Activated CD8-positive, alpha-beta memory T cell treated with anti-CD3 and anti-CD28 coated beads for 48 hours (primary cell): Measurements from ENCODE around the gene HYDIN.
A peak's percentile ranks its signal among the peaks of the same experiment; 100 is the strongest.

Source experiments
- DNase-seq, 3 experiments: peaks; one replicate each; pipeline ENCODE4 v3.0.0-alpha.2; 2020; ENCODE audit warnings: low read depth in 2 of 3, low spot score in 2 of 3

Gene HYDIN

DNA sequence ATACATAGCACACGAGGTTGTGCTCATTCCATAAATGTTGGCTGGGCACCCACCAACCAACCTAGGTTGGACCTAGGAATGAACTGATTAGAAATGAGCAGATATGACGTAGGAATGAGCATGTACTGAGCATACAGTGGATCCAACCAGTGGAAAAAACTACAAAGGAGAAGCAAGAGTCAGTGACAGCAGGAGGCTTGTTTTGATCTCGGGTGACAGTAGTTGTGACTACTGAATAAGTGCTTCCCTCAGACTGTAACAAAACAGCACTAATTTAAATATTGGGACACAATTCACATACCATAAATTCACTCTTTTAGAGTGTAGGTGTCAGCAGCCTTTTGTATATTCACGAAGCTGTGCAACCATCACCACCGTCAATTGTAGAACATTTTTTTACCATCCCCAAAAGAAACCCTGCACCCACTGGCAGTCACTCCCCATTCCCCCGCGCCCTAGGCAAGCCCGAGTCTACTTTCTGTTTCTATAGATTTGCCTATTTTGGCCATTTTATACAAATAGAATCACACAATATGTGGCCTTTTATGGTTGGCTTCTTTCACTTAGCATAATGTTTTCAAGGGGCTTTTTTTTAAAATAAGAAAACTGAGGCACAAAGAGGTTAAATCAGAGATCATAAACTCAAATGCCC is 436.5 kb downstream of the HYDIN start:
- no peak for DNase-seq

- no peak for DNase-seq
Observed at GRCh38 chr16:70790815-70791214, 439.7 kb downstream of the HYDIN start.

- DNase-seq = no peak
Observed at GRCh38 chr16:70789595-70790447, 440.7 kb downstream of the HYDIN start.

DNA sequence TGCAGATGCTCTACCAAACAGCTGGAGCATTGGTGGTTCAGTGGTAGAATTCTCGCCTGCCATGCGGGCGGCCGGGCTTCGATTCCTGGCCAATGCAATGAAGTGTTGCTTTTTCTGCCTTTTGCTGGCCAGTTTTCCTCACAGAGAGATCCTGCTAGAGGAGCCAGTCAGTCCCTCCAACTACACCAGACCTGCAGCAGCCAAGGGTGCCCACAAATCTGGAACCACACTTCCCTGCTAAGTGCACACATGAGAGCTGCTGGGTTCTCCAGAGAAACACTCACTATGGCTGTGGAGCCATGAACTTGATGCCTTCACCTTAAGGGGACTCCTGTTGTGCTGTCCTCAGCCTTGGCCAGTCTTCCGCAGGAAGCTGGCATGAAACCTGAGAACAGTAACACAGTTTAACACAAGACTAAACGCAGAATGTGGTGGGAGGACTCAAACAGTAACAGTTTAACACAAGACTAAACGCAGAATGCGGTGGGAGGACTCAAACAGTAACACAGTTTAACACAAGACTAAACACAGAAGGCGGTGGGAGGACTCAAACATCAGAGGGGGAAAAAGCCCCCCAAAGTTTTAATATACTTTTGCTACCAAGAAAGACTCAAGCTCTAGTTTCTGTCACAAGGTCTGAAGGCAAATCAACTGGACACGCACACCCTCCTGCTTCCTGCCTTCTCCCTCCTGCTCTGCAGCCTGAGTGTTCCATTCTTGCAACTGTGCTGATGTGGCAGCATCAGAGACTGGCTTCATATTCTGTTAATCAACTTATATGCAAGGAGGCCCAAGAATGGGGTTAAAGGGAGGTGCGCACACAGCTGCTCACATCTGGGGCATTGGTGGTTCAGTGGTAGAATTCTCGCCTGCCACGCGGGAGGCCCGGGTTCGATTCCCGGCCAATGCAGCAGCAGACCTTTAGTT is 441.6 kb downstream of the HYDIN start:
- DNase-seq = no peak

GRCh38 chr16:70786020-70786755 is 444.3 kb downstream of the HYDIN start:
- DNase-seq = no peak

GRCh38 chr16:70784692-70785555 is 445.6 kb downstream of the HYDIN start:
- DNase-seq = no peak

DNA sequence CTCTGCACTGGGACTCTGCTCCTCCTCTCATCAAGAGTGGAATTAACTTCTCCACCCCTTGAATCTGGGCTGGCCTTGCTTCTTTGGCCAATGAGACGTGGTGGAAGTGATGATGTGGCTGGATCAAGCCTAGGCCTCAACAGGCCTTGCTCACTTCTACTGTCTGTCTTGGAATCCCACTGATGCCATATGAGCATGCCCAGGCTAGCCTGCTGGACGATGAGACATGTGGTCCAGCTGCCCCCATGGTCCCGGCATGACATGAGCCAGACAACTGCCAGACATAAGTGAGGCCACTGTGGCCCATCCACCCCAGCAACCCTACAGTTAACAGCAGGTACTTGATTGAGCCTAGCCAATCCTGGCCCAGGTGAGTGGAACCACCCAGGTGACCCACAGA is 448.3 kb downstream of the HYDIN start:
- DNase-seq = no peak

GRCh38 chr16:70781800-70782199 is 448.7 kb downstream of the HYDIN start:
- DNase-seq = no peak

DNA sequence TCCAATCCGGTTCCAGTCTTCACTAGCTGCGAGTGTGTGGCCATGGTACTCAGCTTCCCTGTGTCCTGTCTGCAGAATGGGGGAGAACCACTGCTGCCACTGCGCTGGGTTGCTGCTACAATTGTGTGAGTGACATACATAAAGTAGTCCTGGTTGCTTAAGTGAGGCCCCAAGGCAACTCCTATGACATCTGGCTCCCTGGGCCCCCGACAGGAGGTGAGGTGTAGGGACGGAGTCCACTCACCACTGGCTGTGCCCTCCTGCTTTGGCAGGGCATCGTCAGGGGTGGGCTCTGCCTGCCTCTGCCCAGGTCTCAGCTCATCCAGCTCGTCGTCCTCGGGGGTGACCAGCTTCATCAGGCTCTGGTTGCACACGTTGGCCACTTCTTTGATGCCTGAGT is 450.0 kb downstream of the HYDIN start:
- no peak for DNase-seq

- DNase-seq = no peak
Observed at GRCh38 chr16:70779361-70779760, 451.2 kb downstream of the HYDIN start.

GRCh38 chr16:70778901-70779309 is 451.6 kb downstream of the HYDIN start:
- no peak for DNase-seq

GRCh38 chr16:70777973-70778406 is 452.5 kb downstream of the HYDIN start:
- no peak for DNase-seq

DNA sequence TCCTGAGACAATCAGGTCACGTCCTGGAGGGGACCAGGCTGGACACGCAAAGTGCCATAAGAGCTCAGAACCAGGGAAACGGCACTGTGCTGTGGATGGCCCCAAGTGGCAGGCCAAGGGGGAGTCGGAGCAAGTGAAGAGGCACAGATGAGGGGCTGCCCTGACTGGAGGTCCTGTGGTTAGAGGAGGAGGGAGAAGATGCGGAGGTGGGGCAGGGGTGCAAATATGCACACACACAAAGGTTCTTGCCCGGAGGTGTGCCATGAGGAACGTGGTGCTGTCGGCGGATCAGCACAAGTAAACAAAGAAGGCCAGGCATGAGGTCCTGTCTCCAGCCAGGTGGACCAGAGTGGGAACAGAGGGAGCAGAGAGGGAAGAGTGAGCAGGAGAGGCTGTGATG is 453.0 kb downstream of the HYDIN start:
- DNase-seq = no peak

- DNase-seq = no peak
Observed at GRCh38 chr16:70775399-70775798, 455.1 kb downstream of the HYDIN start.

DNA sequence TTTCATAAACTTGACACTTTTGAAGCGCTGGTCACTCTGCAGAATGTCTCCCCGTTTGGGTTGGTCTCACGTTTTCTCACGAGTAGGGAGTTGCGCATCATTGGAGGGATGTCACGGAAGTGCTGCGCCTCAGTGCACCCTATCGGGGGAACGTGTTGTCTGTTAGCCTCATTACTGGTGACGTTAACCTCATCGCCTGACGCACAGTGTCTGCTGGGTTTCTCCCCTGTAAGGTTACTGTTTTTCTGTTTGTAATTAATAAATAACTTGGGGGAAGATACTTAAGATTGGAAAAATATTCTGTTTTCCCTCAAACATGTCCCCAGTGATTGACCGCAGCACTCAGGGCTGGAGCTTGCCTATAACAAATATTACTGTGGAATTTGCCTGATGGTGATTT is 456.3 kb downstream of the HYDIN start:
- no peak for DNase-seq

GRCh38 chr16:70772493-70772892 is 458.0 kb downstream of the HYDIN start:
- no peak for DNase-seq

DNA sequence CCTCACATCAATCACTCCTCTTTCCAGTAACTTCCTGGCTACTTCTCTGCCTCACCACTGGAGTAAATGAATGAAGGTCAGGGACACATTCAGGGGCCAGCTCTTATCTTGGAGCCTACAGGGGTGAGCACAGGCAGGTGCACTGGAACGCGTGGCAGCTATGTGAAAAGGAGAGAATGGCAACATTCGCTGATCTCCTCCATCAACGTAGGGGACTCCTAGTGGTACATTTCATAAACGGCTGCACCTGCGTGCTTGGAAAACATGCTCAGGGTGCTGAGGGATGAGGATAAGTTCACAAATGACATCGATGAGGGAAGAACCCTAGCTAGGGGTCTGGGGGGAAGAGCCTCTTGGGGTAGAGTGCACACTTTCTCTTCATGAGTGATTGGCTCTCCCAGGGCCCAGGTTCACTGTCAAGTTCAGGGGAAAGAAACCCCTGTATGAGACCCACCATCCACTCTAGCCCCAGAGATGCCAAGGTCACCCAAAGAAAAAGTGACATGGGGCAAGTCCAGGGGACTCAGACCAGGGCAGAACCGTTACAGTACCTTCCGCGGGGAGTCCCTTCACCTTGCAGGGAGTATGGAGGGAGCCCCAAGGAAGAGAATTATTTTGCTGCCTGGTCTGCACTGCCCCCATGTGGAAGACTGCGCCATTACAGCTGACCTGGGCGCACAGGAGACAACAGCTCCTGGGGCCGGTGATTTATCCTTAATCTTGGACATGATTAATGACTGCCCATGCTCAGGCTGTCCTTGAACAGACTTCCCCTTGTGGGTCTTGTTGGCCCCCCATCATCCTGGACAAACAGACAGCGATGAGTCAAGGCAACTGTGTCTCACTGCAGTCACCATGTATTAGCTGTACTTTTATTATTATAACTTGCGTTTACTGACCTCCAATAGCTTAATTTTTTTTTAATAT is 459.6 kb downstream of the HYDIN start:
- peak; percentile 23 to 61 (median 55) for DNase-seq

DNA sequence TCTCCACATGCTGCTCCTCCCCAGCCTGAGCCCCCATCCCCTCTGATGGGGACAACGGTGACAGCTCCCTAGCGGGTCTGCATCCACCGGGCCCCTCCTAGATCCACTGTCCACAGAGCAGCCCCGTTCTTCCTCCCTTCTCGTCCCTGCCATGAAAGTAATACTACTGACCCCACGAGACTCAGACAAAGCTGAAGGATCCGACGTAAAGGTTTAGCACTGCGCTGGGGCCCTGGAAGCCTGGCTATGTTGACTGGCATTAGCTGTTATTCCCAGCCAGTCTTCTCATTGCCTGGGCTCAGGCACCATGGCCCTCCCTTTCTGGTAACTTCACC is 460.3 kb downstream of the HYDIN start:
- DNase-seq = no peak

DNA sequence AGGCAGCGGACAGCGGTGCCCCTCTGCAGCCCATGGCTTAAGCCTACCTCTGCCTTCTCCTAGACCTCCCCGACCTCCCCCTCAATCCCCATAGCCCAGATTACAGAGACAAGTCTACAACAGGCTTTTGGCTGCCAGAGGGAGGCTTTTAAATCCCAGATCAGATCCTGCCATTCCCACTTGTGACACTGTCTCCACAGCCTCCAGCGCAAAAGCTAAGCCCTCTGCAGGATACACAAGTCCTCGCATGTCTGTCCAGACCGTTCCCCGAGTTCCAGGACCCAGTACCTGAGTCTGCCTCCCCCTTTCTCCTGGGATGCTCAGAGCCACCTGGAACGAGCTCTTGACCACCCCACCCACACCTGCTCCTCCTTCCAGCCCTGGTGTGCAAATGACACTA is 460.8 kb downstream of the HYDIN start:
- DNase-seq = no peak
